H9 (cell line): Measurements from ENCODE around the gene MARK4. TPM values are rescaled to one million over a fixed set of nuclear protein-coding genes. Genes with fewer than 3 reads are reported as not detected.

Source experiments
- DNase-seq: peaks from one replicate; pipeline ENCODE4 v3.0.0-alpha.2; 2017
- H2AFZ ChIP-seq: one replicate; pipeline ENCODE4 v1.6.1; 2013; ENCODE audit warnings: mild to moderate bottlenecking, low read length, control low read depth, moderate library complexity
- H2AK5ac ChIP-seq: 2 replicates; pipeline ENCODE4 v1.6.1; 2013; ENCODE audit warnings: low read length, control low read depth, mixed read lengths; ENCODE audit not compliant: insufficient read length
- H2BK120ac ChIP-seq: one replicate; pipeline ENCODE4 v1.6.1; 2013; ENCODE audit warnings: low read depth, mild to moderate bottlenecking, low read length, control low read depth, inconsistent platforms; ENCODE audit not compliant: poor library complexity, severe bottlenecking
- H2BK12ac ChIP-seq: 2 replicates; pipeline ENCODE4 v1.6.1; 2013; ENCODE audit warnings: low read length, control low read depth, mixed read lengths, low read depth; ENCODE audit not compliant: insufficient read length
- H2BK15ac ChIP-seq: 2 replicates; pipeline ENCODE4 v1.6.1; 2013; ENCODE audit warnings: low read depth, low read length, control low read depth
- H2BK20ac ChIP-seq: one replicate; pipeline ENCODE4 v1.6.1; 2013; ENCODE audit warnings: low read depth, mild to moderate bottlenecking, low read length, control low read depth, inconsistent platforms; ENCODE audit not compliant: poor library complexity, severe bottlenecking
- H2BK5ac ChIP-seq: 2 replicates; pipeline ENCODE4 v1.6.1; 2013; ENCODE audit warnings: low read length, control low read depth, mixed read lengths; ENCODE audit not compliant: insufficient read length
- H3K14ac ChIP-seq: 2 replicates; pipeline ENCODE4 v1.6.1; 2013; ENCODE audit warnings: low read length, control low read depth; ENCODE audit not compliant: insufficient read depth
- H3K18ac ChIP-seq: 2 replicates; pipeline ENCODE4 v1.6.1; 2013; ENCODE audit warnings: low read depth, mild to moderate bottlenecking, mixed read lengths, low read length, control low read depth; ENCODE audit not compliant: insufficient read length
- H3K23ac ChIP-seq: 2 replicates; pipeline ENCODE4 v1.6.1; 2013; ENCODE audit warnings: low read length, control low read depth, mixed read lengths, low read depth; ENCODE audit not compliant: insufficient read length
- H3K23me2 ChIP-seq: 2 replicates; pipeline ENCODE4 v1.6.1; 2013; ENCODE audit warnings: low read depth, mild to moderate bottlenecking, mixed read lengths, low read length, control low read depth; ENCODE audit not compliant: insufficient read length, poor library complexity, severe bottlenecking
- H3K27ac ChIP-seq: 2 replicates; pipeline ENCODE4 v1.5.1; 2013; ENCODE audit warnings: low read length, control low read depth, mixed read lengths, low read depth; ENCODE audit not compliant: insufficient read length
- H3K27me3 ChIP-seq: 2 replicates; pipeline ENCODE4 v1.6.1; 2013; ENCODE audit warnings: low read length, control low read depth, inconsistent platforms; ENCODE audit not compliant: insufficient read depth
- H3K4ac ChIP-seq: 2 replicates; pipeline ENCODE4 v1.6.1; 2013; ENCODE audit warnings: low read depth, mild to moderate bottlenecking, control low read depth, inconsistent platforms, low read length, moderate library complexity
- H3K4me1 ChIP-seq: 2 replicates; pipeline ENCODE4 v1.6.1; 2013; ENCODE audit warnings: low read length, control low read depth, inconsistent platforms; ENCODE audit not compliant: insufficient read depth
- H3K4me2 ChIP-seq: 2 replicates; pipeline ENCODE4 v1.6.1; 2013; ENCODE audit warnings: low read length, control low read depth, mixed read lengths; ENCODE audit not compliant: insufficient read length, insufficient read depth
- H3K56ac ChIP-seq: 2 replicates; pipeline ENCODE4 v1.6.1; 2013; ENCODE audit warnings: low read depth, mild to moderate bottlenecking, mixed read lengths, low read length, control low read depth; ENCODE audit not compliant: insufficient read length
- H3K79me1 ChIP-seq: 2 replicates; pipeline ENCODE4 v1.6.1; 2013; ENCODE audit warnings: low read depth, mild to moderate bottlenecking, moderate library complexity, low read length, control low read depth, inconsistent platforms; ENCODE audit not compliant: insufficient read depth, poor library complexity, severe bottlenecking
- H3K79me2 ChIP-seq: 2 replicates; pipeline ENCODE4 v1.6.1; 2013; ENCODE audit warnings: low read length, control low read depth, inconsistent platforms; ENCODE audit not compliant: insufficient read depth
- H3K9ac ChIP-seq: 2 replicates; pipeline ENCODE4 v1.6.1; 2013; ENCODE audit warnings: low read length, control low read depth, mixed read lengths; ENCODE audit not compliant: insufficient read length; ENCODE audit errors: extremely low read depth
- H3K9me3 ChIP-seq: one replicate; pipeline ENCODE4 v1.6.1; 2013; ENCODE audit warnings: low read depth, low read length, inconsistent platforms; ENCODE audit not compliant: control insufficient read depth
- H3T11ph ChIP-seq: one replicate; pipeline ENCODE4 v1.6.1; 2013; ENCODE audit warnings: mild to moderate bottlenecking, low read length, control low read depth, inconsistent platforms
- H4K20me1 ChIP-seq: one replicate; pipeline ENCODE4 v1.6.1; 2013; ENCODE audit not compliant: control insufficient read depth, insufficient read length, insufficient read depth
- H4K5ac ChIP-seq: 2 replicates; pipeline ENCODE4 v1.6.1; 2013; ENCODE audit warnings: low read depth, mild to moderate bottlenecking, mixed read lengths, low read length, control low read depth; ENCODE audit not compliant: insufficient read length
- H4K8ac ChIP-seq: replicated peaks from 2 replicates; pipeline ENCODE4 v1.6.1; 2013; ENCODE audit warnings: low read length, control low read depth, mixed read lengths, low read depth; ENCODE audit not compliant: insufficient read length
- H4K91ac ChIP-seq: 2 replicates; pipeline ENCODE4 v1.6.1; 2013; ENCODE audit warnings: low read depth, mild to moderate bottlenecking, moderate library complexity, mixed read lengths, low read length, control low read depth; ENCODE audit not compliant: insufficient read length
- H3K27ac Mint-ChIP-seq, 3 experiments: 2 replicates in 2 of 3; 3 replicates in 1 of 3; pipeline ENCODE4 v1.8.0; 2020 to 2021; ENCODE audit warnings: mixed read lengths in 3 of 3, mild to moderate bottlenecking in 1 of 3, moderate library complexity in 1 of 3
- H3K27me3 Mint-ChIP-seq: 2 replicates; pipeline ENCODE4 v1.8.0; 2021; ENCODE audit warnings: low read depth, mild to moderate bottlenecking, moderate library complexity, mixed read lengths
- H3K36me3 Mint-ChIP-seq, 3 experiments: 2 replicates in 2 of 3; 3 replicates in 1 of 3; pipeline ENCODE4 v1.8.0; 2020 to 2021; ENCODE audit warnings: low read depth in 3 of 3, mixed read lengths in 3 of 3; ENCODE audit not compliant: insufficient read depth in 1 of 3
- H3K4me1 Mint-ChIP-seq, 2 experiments: 2 replicates each; pipeline ENCODE4 v1.8.0; 2020; ENCODE audit warnings: mixed read lengths in 2 of 2
- H3K4me3 Mint-ChIP-seq, 2 experiments: 2 replicates in 1 of 2; 3 replicates in 1 of 2; pipeline ENCODE4 v1.8.0; 2020 to 2021; ENCODE audit warnings: mild to moderate bottlenecking in 2 of 2, mixed read lengths in 2 of 2, moderate library complexity in 1 of 2
- H3K9me3 Mint-ChIP-seq, 2 experiments: 2 replicates in 1 of 2; 3 replicates in 1 of 2; pipeline ENCODE4 v1.8.0; 2020; ENCODE audit warnings: mild to moderate bottlenecking in 2 of 2, mixed read lengths in 2 of 2, moderate library complexity in 1 of 2
- WGBS: extraction: QIAGEN DNeasy Blood & Tissue Kit; methylation state at CpG from one replicate; pipeline ENCODE4 v1.1.7; 2013; ENCODE audit warnings: missing lambda C conversion rate, low lambda C conversion rate, mixed read lengths; ENCODE audit not compliant: insufficient read length; ENCODE audit errors: extremely low coverage; 5-methylcytosine and 5-hydroxymethylcytosine counted together
- total RNA-seq: library from RNA; stranded (reverse); gene quantifications from 2 replicates; pipeline ENCODE4 v1.2.1, GENCODE V29; 2021
- TF ChIP-seq, protein P1 (sequence below): fragments of 200-600 bp; sonication (generic); conservative IDR thresholded peaks from 3 replicates; pipeline ENCODE4 v1.8.0; 2021; ENCODE audit warnings: antibody characterized with exemption, mild to moderate bottlenecking

Gene MARK4
- total RNA-seq, 1 experiment from 2014 or later = 44.7 TPM

DNA sequence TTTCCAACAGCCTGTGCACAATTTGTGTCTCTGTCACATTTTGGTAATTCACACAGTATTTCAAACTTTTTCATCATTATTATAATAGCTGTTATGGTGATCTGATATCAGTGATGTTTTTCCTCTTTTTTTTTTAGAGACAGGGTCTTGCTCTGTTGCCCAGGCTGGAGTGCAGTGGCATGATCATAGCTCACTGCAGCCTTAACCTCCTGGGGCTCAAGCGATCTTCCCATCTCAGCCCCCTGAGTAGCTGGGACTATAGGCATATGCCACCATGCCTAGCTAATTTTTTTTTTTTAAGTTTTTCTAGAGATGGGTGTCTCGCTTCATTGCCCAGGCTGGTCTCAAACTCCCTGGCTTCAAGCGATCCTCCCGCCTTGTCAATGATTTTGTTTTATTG, 5.8 kb downstream of the MARK4 start:
- Histone ChIP-seq H3T11ph (no peak overlapping the region), H3K9ac (no peak overlapping the region), H4K5ac (no peak overlapping the region), H2BK5ac (no peak overlapping the region), H2BK12ac (no peak overlapping the region), H3K27ac (no peak overlapping the region), H3K9me3 (no peaks in the 10 kb centered on the region), H2BK20ac (no peak overlapping the region), H3K56ac (no peak overlapping the region), H3K18ac (no peak overlapping the region), H3K4me1 (no peaks in the 10 kb centered on the region), H4K91ac (no peak overlapping the region), H3K27me3 (no peaks in the 10 kb centered on the region), H3K4ac (no peak overlapping the region), H3K23me2 (peaks cover 5% of the 10 kb centered on the region), H3K4me2 (no peak overlapping the region), H3K14ac (no peak overlapping the region), H4K8ac (no peak overlapping the region), H3K79me2 (no peaks in the 10 kb centered on the region), H3K79me1 (peaks cover 7% of the 10 kb centered on the region), H3K23ac (no peak overlapping the region), H2AFZ (no peak overlapping the region), H2BK15ac (no peak overlapping the region), H4K20me1 (no peaks in the 10 kb centered on the region), H2BK120ac (no peak overlapping the region), H2AK5ac (no peak overlapping the region)
- H3K9me3 Mint-ChIP-seq = no peaks in the 10 kb centered on the region
- TF ChIP-seq, protein P1, sequence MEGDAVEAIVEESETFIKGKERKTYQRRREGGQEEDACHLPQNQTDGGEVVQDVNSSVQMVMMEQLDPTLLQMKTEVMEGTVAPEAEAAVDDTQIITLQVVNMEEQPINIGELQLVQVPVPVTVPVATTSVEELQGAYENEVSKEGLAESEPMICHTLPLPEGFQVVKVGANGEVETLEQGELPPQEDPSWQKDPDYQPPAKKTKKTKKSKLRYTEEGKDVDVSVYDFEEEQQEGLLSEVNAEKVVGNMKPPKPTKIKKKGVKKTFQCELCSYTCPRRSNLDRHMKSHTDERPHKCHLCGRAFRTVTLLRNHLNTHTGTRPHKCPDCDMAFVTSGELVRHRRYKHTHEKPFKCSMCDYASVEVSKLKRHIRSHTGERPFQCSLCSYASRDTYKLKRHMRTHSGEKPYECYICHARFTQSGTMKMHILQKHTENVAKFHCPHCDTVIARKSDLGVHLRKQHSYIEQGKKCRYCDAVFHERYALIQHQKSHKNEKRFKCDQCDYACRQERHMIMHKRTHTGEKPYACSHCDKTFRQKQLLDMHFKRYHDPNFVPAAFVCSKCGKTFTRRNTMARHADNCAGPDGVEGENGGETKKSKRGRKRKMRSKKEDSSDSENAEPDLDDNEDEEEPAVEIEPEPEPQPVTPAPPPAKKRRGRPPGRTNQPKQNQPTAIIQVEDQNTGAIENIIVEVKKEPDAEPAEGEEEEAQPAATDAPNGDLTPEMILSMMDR = no peak
- H3K4me3 Mint-ChIP-seq = no peak overlapping the region
- peaks cover 3 to 7% (median 5%) of the 10 kb centered on the region in 3 experiments; a peak in 4 of 7 replicates for H3K36me3 Mint-ChIP-seq
- no peak overlapping the region for H3K27ac Mint-ChIP-seq
- DNase-seq = no peak
- no peaks in the 10 kb centered on the region; the same call in 1 of the 2 replicates for H3K27me3 Mint-ChIP-seq
- H3K4me1 Mint-ChIP-seq = peaks cover 13 to 19% of the 10 kb centered on the region in 2 experiments
- WGBS = no CpG with 5 or more reads among the region's 4 CpGs
